ENCODE data around the gene YTHDF1. TPM values are rescaled to one million over a fixed set of nuclear protein-coding genes. Genes with fewer than 3 reads are reported as not detected.
A peak's percentile ranks its signal among the peaks of the same experiment; 100 is the strongest.

Gene YTHDF1
- total and polyA plus RNA-seq, 7 experiments from 2014 or later, result 27.5 to 52.1 (median 42.0) TPM

DNA sequence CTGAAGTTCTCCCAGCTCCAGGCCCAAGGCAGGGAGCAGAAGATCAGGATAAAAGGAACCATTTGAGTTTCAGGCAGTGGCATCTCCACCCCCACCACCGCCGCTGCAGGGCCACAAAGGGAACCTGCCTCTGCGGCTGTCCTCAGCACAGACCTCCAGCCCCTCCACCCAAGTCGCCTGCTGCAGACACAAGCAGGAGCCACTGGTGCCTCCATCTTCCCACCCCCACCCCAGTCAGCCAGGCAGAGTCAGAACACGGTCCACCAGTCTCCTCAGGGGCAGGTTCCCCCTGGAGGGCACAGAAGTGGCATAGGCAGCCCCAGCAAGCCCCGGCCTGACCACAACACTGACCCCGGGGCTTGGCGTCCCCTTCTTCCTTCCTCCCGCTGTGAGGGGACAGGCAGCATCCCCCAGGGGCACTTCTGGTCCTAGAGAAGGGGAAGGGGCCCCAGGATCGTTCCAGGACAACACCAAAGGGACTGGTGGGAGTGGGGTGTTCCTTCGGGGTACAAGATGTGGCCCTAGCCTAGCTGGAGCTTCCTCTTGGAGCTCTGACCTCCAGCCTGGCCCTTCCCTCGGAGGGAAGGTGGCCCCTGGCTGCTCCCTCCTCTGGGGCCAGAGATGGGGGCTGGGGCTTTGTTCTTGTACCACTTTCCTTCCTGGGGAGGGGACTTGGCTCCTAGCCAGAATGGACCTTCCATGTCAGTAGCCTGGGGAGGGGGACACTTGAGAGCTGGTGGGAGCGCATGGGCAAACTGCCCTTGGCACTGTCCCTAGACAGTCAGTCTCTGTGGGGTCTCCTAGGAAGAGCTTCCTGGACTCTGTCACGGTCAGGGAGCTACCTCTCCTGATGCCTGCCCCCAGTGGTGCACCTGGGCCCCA lies 36.0 kb downstream of the YTHDF1 start:
- H3K4me1 ChIP-seq (ENCODE audit: control insufficient read depth in 2 of 2, insufficient read depth in 2 of 2, low read length in 2 of 2), result peaks cover 0 to 6% of the 10 kb centered on the region in 2 donors
- CTCF ChIA-PET, result interaction anchor here (2.3 to 2.7 kb wide), 2 partner anchors 124 to 207 kb away, joined by 8 to 15 read pairs; no protein-coding TSS in a partner anchor
- ATAC-seq, result no peak
- Mint-ChIP-seq H3K9me3 (peaks cover 0 to 2% (median 0%) of the 10 kb centered on the region in 11 donors), H3K4me3 (peak overlapping the region in 8 of 10 donors; percentile 47 to 79 (median 68)), H3K36me3 (peaks cover 0 to 1% (median 0%) of the 10 kb centered on the region in 5 donors), H3K4me1 (peaks cover 0 to 15% (median 8%) of the 10 kb centered on the region in 7 donors), H3K27ac (peak overlapping the region in 1 of 9 donors; percentile 76), H3K27me3 (peaks cover 10 to 43% (median 31%) of the 10 kb centered on the region in 5 donors)
- no peaks in the 10 kb centered on the region for H3K9me3 ChIP-seq (ENCODE audit: control insufficient read depth in 2 of 3, low read length in 3 of 3)
- no peaks in the 10 kb centered on the region for H3K36me3 ChIP-seq (ENCODE audit: control insufficient read depth in 2 of 3, insufficient read depth in 3 of 3, low read length in 3 of 3)
- peaks cover 3 to 16% of the 10 kb centered on the region in 2 donors for H3K27me3 ChIP-seq (ENCODE audit: control insufficient read depth in 2 of 2, insufficient read depth in 2 of 2, low read length in 2 of 2)
- H3K4me3 ChIP-seq (ENCODE audit: low read length), result no peak overlapping the region
- intact Hi-C loops (cut with micrococcal nuclease), result loop anchor here (1.0 to 2.0 kb wide), 3 partner anchors 77 to 173 kb away; partner anchors contain the start of gene BHLHE23 (in 1 of the 2)
- POLR2A ChIA-PET, result no interaction called here
- H3K27ac ChIP-seq (ENCODE audit: low read depth, low read length), result no peak overlapping the region
- peak in 1 of 9 donors; percentile 19 for DNase-seq

DNA sequence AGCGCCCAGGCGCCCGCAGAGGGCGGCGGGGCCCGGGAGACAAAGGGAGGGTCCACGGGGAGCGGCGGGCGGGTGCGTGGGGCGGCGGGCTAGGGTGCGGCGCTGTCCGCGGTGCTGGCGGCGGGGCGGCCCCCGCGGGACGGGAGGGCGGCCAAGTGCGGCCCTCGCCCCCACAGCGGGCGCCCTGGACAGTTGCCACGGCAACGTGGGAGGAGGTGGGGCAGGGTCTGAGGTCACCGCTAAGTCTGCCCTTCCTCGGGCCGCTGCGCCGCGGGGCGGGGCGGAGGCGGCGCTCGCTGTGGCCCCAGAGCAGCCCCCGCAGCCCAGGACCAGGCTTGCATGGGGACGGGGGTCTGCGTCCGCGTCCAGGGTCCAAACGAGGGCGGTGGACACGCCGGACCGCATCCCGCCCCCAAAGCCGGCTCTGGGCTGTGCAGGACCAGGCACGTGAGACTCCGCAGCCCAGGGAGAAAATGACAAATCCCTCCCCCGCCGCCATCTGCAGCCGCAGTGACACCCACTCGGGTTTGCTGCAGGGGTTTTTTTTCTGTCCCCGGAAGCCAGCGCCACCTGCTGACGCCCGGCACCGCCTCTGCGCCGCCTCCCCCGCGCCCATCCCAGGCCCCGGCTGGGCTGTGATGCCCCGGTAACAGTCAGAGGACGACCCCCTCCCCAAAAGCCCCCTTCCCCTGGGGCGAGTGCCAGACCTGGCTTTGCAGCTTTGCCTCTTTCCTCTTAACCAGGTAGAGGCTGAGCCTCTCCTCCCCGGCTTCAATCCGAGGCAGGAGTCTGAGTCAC lies 36.8 kb downstream of the YTHDF1 start:
- peak overlapping the region; percentile 33 for H3K4me3 ChIP-seq (ENCODE audit: low read length)
- POLR2A ChIA-PET, result no interaction called here
- Mint-ChIP-seq H3K4me1 (peaks cover 0 to 17% (median 8%) of the 10 kb centered on the region in 7 donors), H3K9me3 (peaks cover 0 to 2% (median 0%) of the 10 kb centered on the region in 11 donors), H3K4me3 (peak overlapping the region in 8 of 10 donors; percentile 23 to 78 (median 66)), H3K36me3 (peaks cover 0 to 1% (median 0%) of the 10 kb centered on the region in 5 donors), H3K27me3 (peaks cover 10 to 50% (median 33%) of the 10 kb centered on the region in 5 donors), H3K27ac (peak overlapping the region in 2 of 9 donors; percentile 14 to 76)
- H3K27me3 ChIP-seq (ENCODE audit: control insufficient read depth in 2 of 2, insufficient read depth in 2 of 2, low read length in 2 of 2), result peaks cover 3 to 16% of the 10 kb centered on the region in 2 donors
- no peak overlapping the region for H3K27ac ChIP-seq (ENCODE audit: low read depth, low read length)
- H3K36me3 ChIP-seq (ENCODE audit: control insufficient read depth in 2 of 3, insufficient read depth in 3 of 3, low read length in 3 of 3), result no peaks in the 10 kb centered on the region
- H3K9me3 ChIP-seq (ENCODE audit: control insufficient read depth in 2 of 3, low read length in 3 of 3), result no peaks in the 10 kb centered on the region
- CTCF ChIA-PET, result interaction anchor here (2.3 to 2.7 kb wide), 2 partner anchors 123 to 206 kb away, joined by 8 to 15 read pairs; no protein-coding TSS in a partner anchor
- intact Hi-C loops (cut with micrococcal nuclease), result loop anchor here (1.0 to 2.0 kb wide), 3 partner anchors 76 to 172 kb away; partner anchors contain the start of gene BHLHE23 (in 1 of the 2)
- ATAC-seq, result peak; percentile 80
- DNase-seq, result peak; percentile 48 to 71 (median 67)
- peaks cover 0 to 6% of the 10 kb centered on the region in 2 donors for H3K4me1 ChIP-seq (ENCODE audit: control insufficient read depth in 2 of 2, insufficient read depth in 2 of 2, low read length in 2 of 2)

DNA sequence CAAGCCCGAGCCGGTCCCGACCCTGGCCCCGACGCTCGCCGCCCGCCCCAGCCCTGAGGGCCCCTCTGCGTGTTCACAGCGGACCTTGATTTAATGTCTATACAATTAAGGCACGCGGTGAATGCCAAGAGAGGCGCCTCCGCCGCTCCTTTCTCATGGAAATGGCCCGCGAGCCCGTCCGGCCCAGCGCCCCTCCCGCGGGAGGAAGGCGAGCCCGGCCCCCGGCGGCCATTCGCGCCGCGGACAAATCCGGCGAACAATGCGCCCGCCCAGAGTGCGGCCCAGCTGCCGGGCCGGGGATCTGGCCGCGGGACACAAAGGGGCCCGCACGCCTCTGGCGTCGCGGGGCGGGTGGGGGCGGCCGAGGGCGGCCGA lies 37.5 kb downstream of the YTHDF1 start:
- Histone ChIP-seq H3K4me1 (ENCODE audit: control insufficient read depth in 2 of 2, insufficient read depth in 2 of 2, low read length in 2 of 2) (peaks cover 0 to 6% of the 10 kb centered on the region in 2 donors), H3K27ac (ENCODE audit: low read depth, low read length) (no peak overlapping the region), H3K9me3 (ENCODE audit: control insufficient read depth in 2 of 3, low read length in 3 of 3) (no peaks in the 10 kb centered on the region), H3K36me3 (ENCODE audit: control insufficient read depth in 2 of 3, insufficient read depth in 3 of 3, low read length in 3 of 3) (no peaks in the 10 kb centered on the region), H3K27me3 (ENCODE audit: control insufficient read depth in 2 of 2, insufficient read depth in 2 of 2, low read length in 2 of 2) (peaks cover 3 to 16% of the 10 kb centered on the region in 2 donors), H3K4me3 (ENCODE audit: low read length) (no peak overlapping the region)
- peaks cover 0 to 1% (median 0%) of the 10 kb centered on the region in 5 donors for H3K36me3 Mint-ChIP-seq
- ATAC-seq, result no peak
- H3K27ac Mint-ChIP-seq, result no peak overlapping the region
- intact Hi-C loops (cut with micrococcal nuclease), result loop anchor here (2.0 kb wide), 2 partner anchors 76 to 172 kb away; partner anchors contain the start of gene BHLHE23 (in 1 of the 2)
- POLR2A ChIA-PET, result no interaction called here
- H3K27me3 Mint-ChIP-seq, result peaks cover 10 to 54% (median 33%) of the 10 kb centered on the region in 5 donors
- peak overlapping the region in 2 of 10 donors; percentile 21 to 70 for H3K4me3 Mint-ChIP-seq
- CTCF ChIA-PET, result interaction anchor here (1.1 kb wide), 1 partner anchor 122 kb away, joined by 5 read pairs; no protein-coding TSS in a partner anchor
- DNase-seq, result no peak
- peaks cover 0 to 2% (median 0%) of the 10 kb centered on the region in 11 donors for H3K9me3 Mint-ChIP-seq
- peaks cover 0 to 17% (median 8%) of the 10 kb centered on the region in 7 donors for H3K4me1 Mint-ChIP-seq

DNA sequence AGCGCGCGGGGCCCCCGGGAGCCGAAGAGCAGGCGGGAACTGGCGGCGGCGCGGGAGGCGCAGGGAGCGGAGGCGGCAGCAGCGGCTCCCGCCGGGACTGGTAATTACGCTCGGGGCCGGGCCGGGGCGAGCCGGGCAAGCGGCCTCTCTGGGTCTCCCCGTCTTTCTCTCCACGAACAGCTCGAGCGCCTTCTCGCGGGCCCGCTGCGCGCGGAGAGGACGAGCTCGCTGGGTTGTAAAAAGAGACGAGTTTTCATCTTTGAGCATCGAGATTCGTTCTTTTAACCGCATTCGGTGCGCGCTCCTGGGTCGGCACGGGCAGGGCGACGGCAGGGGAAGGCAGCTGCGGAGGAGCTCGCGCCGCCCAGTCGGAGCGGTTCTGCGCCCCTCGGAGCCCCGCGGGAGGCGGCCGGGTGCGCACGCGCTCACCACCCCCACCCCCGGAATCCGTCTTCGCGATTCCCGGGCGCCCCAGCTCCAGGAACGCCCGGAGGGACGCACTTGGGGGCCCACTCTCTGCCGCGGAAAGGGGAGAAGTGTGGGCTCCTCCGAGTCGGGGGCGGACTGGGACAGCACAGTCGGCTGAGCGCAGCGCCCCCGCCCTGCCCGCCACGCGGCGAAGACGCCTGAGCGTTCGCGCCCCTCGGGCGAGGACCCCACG lies 38.0 kb downstream of the YTHDF1 start:
- POLR2A ChIA-PET, result no interaction called here
- H3K27ac ChIP-seq (ENCODE audit: low read depth, low read length), result no peak overlapping the region
- H3K9me3 ChIP-seq (ENCODE audit: control insufficient read depth in 2 of 3, low read length in 3 of 3), result no peaks in the 10 kb centered on the region
- H3K27ac Mint-ChIP-seq, result no peak overlapping the region
- H3K4me1 Mint-ChIP-seq, result peaks cover 0 to 17% (median 8%) of the 10 kb centered on the region in 7 donors
- H3K36me3 ChIP-seq (ENCODE audit: control insufficient read depth in 2 of 3, insufficient read depth in 3 of 3, low read length in 3 of 3), result no peaks in the 10 kb centered on the region
- peaks cover 0 to 1% (median 0%) of the 10 kb centered on the region in 5 donors for H3K36me3 Mint-ChIP-seq
- CTCF ChIA-PET, result interaction anchor here (1.1 kb wide), 1 partner anchor 122 kb away, joined by 5 read pairs; no protein-coding TSS in a partner anchor
- H3K9me3 Mint-ChIP-seq, result peaks cover 0 to 2% (median 0%) of the 10 kb centered on the region in 11 donors
- H3K27me3 ChIP-seq (ENCODE audit: control insufficient read depth in 2 of 2, insufficient read depth in 2 of 2, low read length in 2 of 2), result peaks cover 3 to 16% of the 10 kb centered on the region in 2 donors
- no peak overlapping the region for H3K4me3 ChIP-seq (ENCODE audit: low read length)
- ATAC-seq, result no peak
- intact Hi-C loops (cut with micrococcal nuclease), result loop anchor here (2.0 kb wide), 2 partner anchors 75 to 171 kb away; partner anchors contain the start of gene BHLHE23 (in 1 of the 2)
- H3K4me3 Mint-ChIP-seq, result peak overlapping the region in 8 of 10 donors; percentile 20 to 70 (median 56)
- no peak for DNase-seq
- peaks cover 10 to 54% (median 33%) of the 10 kb centered on the region in 5 donors for H3K27me3 Mint-ChIP-seq
- peaks cover 0 to 6% of the 10 kb centered on the region in 2 donors for H3K4me1 ChIP-seq (ENCODE audit: control insufficient read depth in 2 of 2, insufficient read depth in 2 of 2, low read length in 2 of 2)

DNA sequence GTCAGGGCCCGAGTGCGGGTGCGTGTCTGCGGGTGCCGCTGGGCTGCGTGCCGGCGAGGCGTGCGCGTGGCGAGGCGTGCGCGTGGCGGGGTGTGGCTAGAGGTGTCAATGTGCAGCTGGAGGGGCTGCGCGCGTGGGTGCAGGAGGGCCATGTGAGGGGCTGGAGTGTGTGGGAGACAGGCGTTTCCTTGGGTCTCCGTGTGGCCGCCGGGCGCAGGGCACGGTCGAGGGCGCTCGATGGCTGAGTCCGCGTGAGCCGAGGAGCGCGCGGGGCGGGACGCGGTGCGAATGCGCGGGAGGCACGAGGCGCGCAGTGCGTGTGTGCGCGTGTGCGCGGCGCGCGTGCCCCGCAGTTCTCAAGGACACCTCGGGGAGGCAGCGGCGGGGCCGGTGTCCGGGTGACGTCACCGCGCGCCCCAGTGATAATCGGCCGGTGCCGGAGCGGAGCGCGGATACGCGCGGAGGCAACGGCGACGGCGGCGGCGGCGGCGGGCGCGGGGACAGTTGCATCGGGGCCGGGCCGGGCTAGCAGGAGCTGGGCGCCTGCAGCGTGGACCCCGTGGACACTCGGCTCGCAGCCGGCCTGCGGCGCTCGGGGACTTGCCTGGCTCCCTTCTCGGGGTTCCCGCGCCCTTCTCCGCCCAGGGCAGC lies 38.7 kb downstream of the YTHDF1 start:
- H3K9me3 ChIP-seq (ENCODE audit: control insufficient read depth in 2 of 3, low read length in 3 of 3), result no peaks in the 10 kb centered on the region
- intact Hi-C loops (cut with micrococcal nuclease), result no loop called here
- H3K4me3 Mint-ChIP-seq, result peak overlapping the region in 4 of 10 donors; percentile 13 to 80 (median 22)
- H3K4me3 ChIP-seq (ENCODE audit: low read length), result no peak overlapping the region
- peaks cover 0 to 17% (median 8%) of the 10 kb centered on the region in 7 donors for H3K4me1 Mint-ChIP-seq
- no peak overlapping the region for H3K27ac ChIP-seq (ENCODE audit: low read depth, low read length)
- H3K27ac Mint-ChIP-seq, result peak overlapping the region in 1 of 9 donors; percentile 23
- peaks cover 3 to 16% of the 10 kb centered on the region in 2 donors for H3K27me3 ChIP-seq (ENCODE audit: control insufficient read depth in 2 of 2, insufficient read depth in 2 of 2, low read length in 2 of 2)
- H3K9me3 Mint-ChIP-seq, result peaks cover 0 to 2% (median 0%) of the 10 kb centered on the region in 11 donors
- no peaks in the 10 kb centered on the region for H3K36me3 ChIP-seq (ENCODE audit: control insufficient read depth in 2 of 3, insufficient read depth in 3 of 3, low read length in 3 of 3)
- H3K27me3 Mint-ChIP-seq, result peaks cover 12 to 54% (median 33%) of the 10 kb centered on the region in 5 donors
- no peak for DNase-seq
- peaks cover 0 to 6% of the 10 kb centered on the region in 2 donors for H3K4me1 ChIP-seq (ENCODE audit: control insufficient read depth in 2 of 2, insufficient read depth in 2 of 2, low read length in 2 of 2)
- ChIA-PET POLR2A (no interaction called here), CTCF (interaction anchor here (1.1 kb wide), 1 partner anchor 121 kb away, joined by 5 read pairs; no protein-coding TSS in a partner anchor)
- ATAC-seq, result no peak
- peaks cover 0 to 1% (median 0%) of the 10 kb centered on the region in 5 donors for H3K36me3 Mint-ChIP-seq
